H9 (cell line): ENCODE measurements around the gene MBOAT2. TPM values are rescaled to one million over a fixed set of nuclear protein-coding genes. Genes with fewer than 3 reads are reported as not detected.

ENCODE experiments used
- DNase-seq: peaks from one replicate; pipeline ENCODE4 v3.0.0-alpha.2; 2017
- H2AFZ ChIP-seq: one replicate; pipeline ENCODE4 v1.6.1; 2013; ENCODE audit warnings: mild to moderate bottlenecking, low read length, control low read depth, moderate library complexity
- H2AK5ac ChIP-seq: 2 replicates; pipeline ENCODE4 v1.6.1; 2013; ENCODE audit warnings: low read length, control low read depth, mixed read lengths; ENCODE audit not compliant: insufficient read length
- H2BK120ac ChIP-seq: one replicate; pipeline ENCODE4 v1.6.1; 2013; ENCODE audit warnings: low read depth, mild to moderate bottlenecking, low read length, control low read depth, inconsistent platforms; ENCODE audit not compliant: poor library complexity, severe bottlenecking
- H2BK12ac ChIP-seq: 2 replicates; pipeline ENCODE4 v1.6.1; 2013; ENCODE audit warnings: low read length, control low read depth, mixed read lengths, low read depth; ENCODE audit not compliant: insufficient read length
- H2BK15ac ChIP-seq: 2 replicates; pipeline ENCODE4 v1.6.1; 2013; ENCODE audit warnings: low read depth, low read length, control low read depth
- H2BK20ac ChIP-seq: one replicate; pipeline ENCODE4 v1.6.1; 2013; ENCODE audit warnings: low read depth, mild to moderate bottlenecking, low read length, control low read depth, inconsistent platforms; ENCODE audit not compliant: poor library complexity, severe bottlenecking
- H2BK5ac ChIP-seq: 2 replicates; pipeline ENCODE4 v1.6.1; 2013; ENCODE audit warnings: low read length, control low read depth, mixed read lengths; ENCODE audit not compliant: insufficient read length
- H3K14ac ChIP-seq: 2 replicates; pipeline ENCODE4 v1.6.1; 2013; ENCODE audit warnings: low read length, control low read depth; ENCODE audit not compliant: insufficient read depth
- H3K18ac ChIP-seq: 2 replicates; pipeline ENCODE4 v1.6.1; 2013; ENCODE audit warnings: low read depth, mild to moderate bottlenecking, mixed read lengths, low read length, control low read depth; ENCODE audit not compliant: insufficient read length
- H3K23ac ChIP-seq: 2 replicates; pipeline ENCODE4 v1.6.1; 2013; ENCODE audit warnings: low read length, control low read depth, mixed read lengths, low read depth; ENCODE audit not compliant: insufficient read length
- H3K23me2 ChIP-seq: 2 replicates; pipeline ENCODE4 v1.6.1; 2013; ENCODE audit warnings: low read depth, mild to moderate bottlenecking, mixed read lengths, low read length, control low read depth; ENCODE audit not compliant: insufficient read length, poor library complexity, severe bottlenecking
- H3K27ac ChIP-seq: 2 replicates; pipeline ENCODE4 v1.5.1; 2013; ENCODE audit warnings: low read length, control low read depth, mixed read lengths, low read depth; ENCODE audit not compliant: insufficient read length
- H3K27me3 ChIP-seq: 2 replicates; pipeline ENCODE4 v1.6.1; 2013; ENCODE audit warnings: low read length, control low read depth, inconsistent platforms; ENCODE audit not compliant: insufficient read depth
- H3K4ac ChIP-seq: 2 replicates; pipeline ENCODE4 v1.6.1; 2013; ENCODE audit warnings: low read depth, mild to moderate bottlenecking, control low read depth, inconsistent platforms, low read length, moderate library complexity
- H3K4me1 ChIP-seq: 2 replicates; pipeline ENCODE4 v1.6.1; 2013; ENCODE audit warnings: low read length, control low read depth, inconsistent platforms; ENCODE audit not compliant: insufficient read depth
- H3K4me2 ChIP-seq: 2 replicates; pipeline ENCODE4 v1.6.1; 2013; ENCODE audit warnings: low read length, control low read depth, mixed read lengths; ENCODE audit not compliant: insufficient read length, insufficient read depth
- H3K56ac ChIP-seq: 2 replicates; pipeline ENCODE4 v1.6.1; 2013; ENCODE audit warnings: low read depth, mild to moderate bottlenecking, mixed read lengths, low read length, control low read depth; ENCODE audit not compliant: insufficient read length
- H3K79me1 ChIP-seq: 2 replicates; pipeline ENCODE4 v1.6.1; 2013; ENCODE audit warnings: low read depth, mild to moderate bottlenecking, moderate library complexity, low read length, control low read depth, inconsistent platforms; ENCODE audit not compliant: insufficient read depth, poor library complexity, severe bottlenecking
- H3K79me2 ChIP-seq: 2 replicates; pipeline ENCODE4 v1.6.1; 2013; ENCODE audit warnings: low read length, control low read depth, inconsistent platforms; ENCODE audit not compliant: insufficient read depth
- H3K9ac ChIP-seq: 2 replicates; pipeline ENCODE4 v1.6.1; 2013; ENCODE audit warnings: low read length, control low read depth, mixed read lengths; ENCODE audit not compliant: insufficient read length; ENCODE audit errors: extremely low read depth
- H3K9me3 ChIP-seq: one replicate; pipeline ENCODE4 v1.6.1; 2013; ENCODE audit warnings: low read depth, low read length, inconsistent platforms; ENCODE audit not compliant: control insufficient read depth
- H3T11ph ChIP-seq: one replicate; pipeline ENCODE4 v1.6.1; 2013; ENCODE audit warnings: mild to moderate bottlenecking, low read length, control low read depth, inconsistent platforms
- H4K20me1 ChIP-seq: one replicate; pipeline ENCODE4 v1.6.1; 2013; ENCODE audit not compliant: control insufficient read depth, insufficient read length, insufficient read depth
- H4K5ac ChIP-seq: 2 replicates; pipeline ENCODE4 v1.6.1; 2013; ENCODE audit warnings: low read depth, mild to moderate bottlenecking, mixed read lengths, low read length, control low read depth; ENCODE audit not compliant: insufficient read length
- H4K8ac ChIP-seq: replicated peaks from 2 replicates; pipeline ENCODE4 v1.6.1; 2013; ENCODE audit warnings: low read length, control low read depth, mixed read lengths, low read depth; ENCODE audit not compliant: insufficient read length
- H4K91ac ChIP-seq: 2 replicates; pipeline ENCODE4 v1.6.1; 2013; ENCODE audit warnings: low read depth, mild to moderate bottlenecking, moderate library complexity, mixed read lengths, low read length, control low read depth; ENCODE audit not compliant: insufficient read length
- H3K27ac Mint-ChIP-seq, 3 experiments: 2 replicates in 2 of 3; 3 replicates in 1 of 3; pipeline ENCODE4 v1.8.0; 2020 to 2021; ENCODE audit warnings: mixed read lengths in 3 of 3, mild to moderate bottlenecking in 1 of 3, moderate library complexity in 1 of 3
- H3K27me3 Mint-ChIP-seq: 2 replicates; pipeline ENCODE4 v1.8.0; 2021; ENCODE audit warnings: low read depth, mild to moderate bottlenecking, moderate library complexity, mixed read lengths
- H3K36me3 Mint-ChIP-seq, 3 experiments: 2 replicates in 2 of 3; 3 replicates in 1 of 3; pipeline ENCODE4 v1.8.0; 2020 to 2021; ENCODE audit warnings: low read depth in 3 of 3, mixed read lengths in 3 of 3; ENCODE audit not compliant: insufficient read depth in 1 of 3
- H3K4me1 Mint-ChIP-seq, 2 experiments: 2 replicates each; pipeline ENCODE4 v1.8.0; 2020; ENCODE audit warnings: mixed read lengths in 2 of 2
- H3K4me3 Mint-ChIP-seq, 2 experiments: 2 replicates in 1 of 2; 3 replicates in 1 of 2; pipeline ENCODE4 v1.8.0; 2020 to 2021; ENCODE audit warnings: mild to moderate bottlenecking in 2 of 2, mixed read lengths in 2 of 2, moderate library complexity in 1 of 2
- H3K9me3 Mint-ChIP-seq, 2 experiments: 2 replicates in 1 of 2; 3 replicates in 1 of 2; pipeline ENCODE4 v1.8.0; 2020; ENCODE audit warnings: mild to moderate bottlenecking in 2 of 2, mixed read lengths in 2 of 2, moderate library complexity in 1 of 2
- WGBS: extraction: QIAGEN DNeasy Blood & Tissue Kit; methylation state at CpG from one replicate; pipeline ENCODE4 v1.1.7; 2013; ENCODE audit warnings: missing lambda C conversion rate, low lambda C conversion rate, mixed read lengths; ENCODE audit not compliant: insufficient read length; ENCODE audit errors: extremely low coverage; 5-methylcytosine and 5-hydroxymethylcytosine counted together
- total RNA-seq: library from RNA; stranded (reverse); gene quantifications from 2 replicates; pipeline ENCODE4 v1.2.1, GENCODE V29; 2021
- TF ChIP-seq, protein P1 (sequence below): fragments of 200-600 bp; sonication (generic); conservative IDR thresholded peaks from 3 replicates; pipeline ENCODE4 v1.8.0; 2021; ENCODE audit warnings: antibody characterized with exemption, mild to moderate bottlenecking

MBOAT2 gene
- total RNA-seq, 1 experiment from 2014 or later, result 20.2 TPM

DNA sequence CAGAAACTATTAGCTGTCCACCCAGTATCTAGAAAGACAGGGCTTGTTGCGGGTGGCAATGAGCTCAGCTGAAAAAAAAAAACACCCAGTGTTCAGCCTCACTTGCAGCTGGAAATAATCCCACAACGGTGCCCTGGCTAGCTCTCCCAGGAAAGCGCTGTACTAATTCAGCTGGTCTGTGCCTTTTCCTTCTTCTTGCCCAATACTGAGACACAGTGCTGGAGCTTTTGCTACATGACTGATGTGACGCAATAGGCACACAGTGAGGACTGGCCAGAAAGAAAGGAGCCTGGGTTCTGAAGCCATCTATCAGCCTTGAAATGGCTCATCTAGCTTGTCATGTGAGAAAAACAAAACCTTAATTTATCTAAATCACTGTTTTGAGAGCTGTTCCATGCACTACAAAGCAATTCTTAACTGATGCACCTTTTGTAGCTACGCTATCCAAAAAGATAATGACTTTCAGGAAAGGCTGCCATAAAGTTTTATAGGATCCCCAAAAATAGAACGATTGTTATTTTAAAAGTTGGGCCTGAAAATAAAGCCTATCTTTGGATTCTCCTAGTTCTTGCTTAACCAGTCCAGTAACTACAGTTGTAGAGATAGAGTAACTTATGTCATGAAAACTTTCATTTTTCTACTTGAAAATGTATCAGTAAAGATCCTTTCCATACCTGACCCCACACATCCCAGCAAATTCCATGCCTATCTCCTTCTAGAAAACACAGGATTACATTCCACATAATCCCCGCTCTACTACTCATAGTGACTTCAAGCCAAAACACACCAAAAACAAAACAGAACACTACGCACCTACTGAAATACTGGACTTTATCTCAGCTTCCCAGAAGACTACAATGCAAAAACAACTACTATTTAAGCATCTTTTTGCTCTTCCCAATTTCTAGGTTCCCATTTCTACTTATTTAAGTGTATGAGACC is 181.9 kb downstream of the MBOAT2 start:
- H2AFZ ChIP-seq, result no peak overlapping the region
- no peak for DNase-seq
- no peak overlapping the region for H2BK5ac ChIP-seq
- no peak overlapping the region for H3T11ph ChIP-seq
- no peaks in the 10 kb centered on the region for H3K23me2 ChIP-seq
- H2BK120ac ChIP-seq, result no peak overlapping the region
- no peak overlapping the region for H3K27ac ChIP-seq
- no peak overlapping the region for H3K56ac ChIP-seq
- H3K14ac ChIP-seq, result no peak overlapping the region
- no peak overlapping the region for H3K4me2 ChIP-seq
- Mint-ChIP-seq H3K9me3 (no peaks in the 10 kb centered on the region), H3K27me3 (no peaks in the 10 kb centered on the region), H3K4me3 (no peak overlapping the region), H3K36me3 (peaks cover 0 to 6% (median 5%) of the 10 kb centered on the region in 3 experiments; a peak in 4 of 7 replicates), H3K4me1 (no peaks in the 10 kb centered on the region), H3K27ac (peak overlapping the region in 1 of 3 experiments; percentile 16; a peak in 2 of 7 replicates)
- H4K91ac ChIP-seq, result no peak overlapping the region
- H3K27me3 ChIP-seq, result no peaks in the 10 kb centered on the region
- H2AK5ac ChIP-seq, result no peak overlapping the region
- no peak overlapping the region for H2BK20ac ChIP-seq
- no CpG with 5 or more reads among the region's 8 CpGs for WGBS
- H2BK15ac ChIP-seq, result no peak overlapping the region
- H3K18ac ChIP-seq, result no peak overlapping the region
- no peak overlapping the region for H3K4ac ChIP-seq
- no peak overlapping the region for H4K5ac ChIP-seq
- H3K9ac ChIP-seq, result no peak overlapping the region
- no peaks in the 10 kb centered on the region for H3K4me1 ChIP-seq
- H3K23ac ChIP-seq, result no peak overlapping the region
- TF ChIP-seq, protein P1, sequence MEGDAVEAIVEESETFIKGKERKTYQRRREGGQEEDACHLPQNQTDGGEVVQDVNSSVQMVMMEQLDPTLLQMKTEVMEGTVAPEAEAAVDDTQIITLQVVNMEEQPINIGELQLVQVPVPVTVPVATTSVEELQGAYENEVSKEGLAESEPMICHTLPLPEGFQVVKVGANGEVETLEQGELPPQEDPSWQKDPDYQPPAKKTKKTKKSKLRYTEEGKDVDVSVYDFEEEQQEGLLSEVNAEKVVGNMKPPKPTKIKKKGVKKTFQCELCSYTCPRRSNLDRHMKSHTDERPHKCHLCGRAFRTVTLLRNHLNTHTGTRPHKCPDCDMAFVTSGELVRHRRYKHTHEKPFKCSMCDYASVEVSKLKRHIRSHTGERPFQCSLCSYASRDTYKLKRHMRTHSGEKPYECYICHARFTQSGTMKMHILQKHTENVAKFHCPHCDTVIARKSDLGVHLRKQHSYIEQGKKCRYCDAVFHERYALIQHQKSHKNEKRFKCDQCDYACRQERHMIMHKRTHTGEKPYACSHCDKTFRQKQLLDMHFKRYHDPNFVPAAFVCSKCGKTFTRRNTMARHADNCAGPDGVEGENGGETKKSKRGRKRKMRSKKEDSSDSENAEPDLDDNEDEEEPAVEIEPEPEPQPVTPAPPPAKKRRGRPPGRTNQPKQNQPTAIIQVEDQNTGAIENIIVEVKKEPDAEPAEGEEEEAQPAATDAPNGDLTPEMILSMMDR, result no peak
- no peak overlapping the region for H4K8ac ChIP-seq
- H3K9me3 ChIP-seq, result no peaks in the 10 kb centered on the region
- H4K20me1 ChIP-seq, result no peaks in the 10 kb centered on the region
- no peaks in the 10 kb centered on the region for H3K79me1 ChIP-seq
- no peak overlapping the region for H2BK12ac ChIP-seq
- no peaks in the 10 kb centered on the region for H3K79me2 ChIP-seq
